HG03196 (cell line): ENCODE results near the gene NUB1.

Experiments
- ATAC-seq: cut with Tn5 transposase; IDR thresholded peaks from one replicate; pipeline ENCODE4 v1.9.1; 2021; ENCODE audit not compliant: unreplicated experiment

The NUB1 gene

DNA sequence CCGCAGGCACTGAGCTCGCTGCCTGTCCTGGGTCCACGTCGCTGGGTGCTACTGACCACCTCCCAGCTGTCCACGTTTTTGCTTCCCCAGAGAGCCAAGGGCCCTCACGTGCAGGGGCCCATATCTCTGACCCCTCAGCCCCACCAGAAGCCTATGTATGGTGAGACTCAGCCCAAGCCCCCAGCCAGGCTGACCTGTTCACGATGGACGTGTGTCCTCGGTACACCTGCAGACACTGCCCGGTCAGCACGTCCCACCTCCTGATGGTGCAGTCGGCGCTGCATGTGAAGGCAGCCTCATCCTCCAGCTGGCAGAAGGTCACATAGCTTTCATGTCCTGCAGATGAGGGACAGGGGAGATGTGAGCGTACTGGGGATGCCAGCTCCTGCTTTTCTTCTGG is 58.3 kb downstream of the NUB1 start:
- no peak for ATAC-seq

DNA sequence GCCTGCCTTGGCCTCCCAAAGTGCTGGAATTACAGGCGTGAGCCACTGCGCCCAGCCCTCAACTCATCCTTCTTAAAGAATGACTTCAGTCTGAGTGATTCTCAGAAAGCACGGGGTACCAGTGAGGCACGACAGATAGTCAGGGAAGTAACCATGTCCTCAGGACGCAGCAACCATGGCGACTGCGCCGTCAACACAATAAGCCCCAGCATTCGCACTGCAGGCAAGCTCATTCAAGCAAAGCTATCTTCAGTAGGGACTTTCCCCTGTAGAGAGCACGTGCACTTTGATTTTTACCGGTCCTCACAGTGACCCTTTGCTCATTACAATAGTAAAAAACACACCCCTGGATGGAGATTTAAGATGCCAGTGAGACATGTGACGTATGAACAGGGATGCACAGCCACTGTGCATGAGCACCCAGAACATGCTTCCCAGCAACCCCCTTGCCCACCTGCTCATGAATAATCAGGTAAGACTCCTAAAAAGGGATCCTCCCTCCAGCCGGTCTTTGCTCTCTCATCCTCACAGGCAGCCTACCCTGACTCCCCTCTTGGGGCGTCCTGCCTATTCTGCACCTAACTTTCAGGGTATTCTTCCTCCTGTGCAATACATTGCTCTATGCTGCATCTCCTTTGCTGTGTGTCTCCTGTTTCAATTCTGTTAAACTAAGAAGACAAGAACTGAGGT is 59.2 kb downstream of the NUB1 start:
- peak; percentile 62 for ATAC-seq

DNA sequence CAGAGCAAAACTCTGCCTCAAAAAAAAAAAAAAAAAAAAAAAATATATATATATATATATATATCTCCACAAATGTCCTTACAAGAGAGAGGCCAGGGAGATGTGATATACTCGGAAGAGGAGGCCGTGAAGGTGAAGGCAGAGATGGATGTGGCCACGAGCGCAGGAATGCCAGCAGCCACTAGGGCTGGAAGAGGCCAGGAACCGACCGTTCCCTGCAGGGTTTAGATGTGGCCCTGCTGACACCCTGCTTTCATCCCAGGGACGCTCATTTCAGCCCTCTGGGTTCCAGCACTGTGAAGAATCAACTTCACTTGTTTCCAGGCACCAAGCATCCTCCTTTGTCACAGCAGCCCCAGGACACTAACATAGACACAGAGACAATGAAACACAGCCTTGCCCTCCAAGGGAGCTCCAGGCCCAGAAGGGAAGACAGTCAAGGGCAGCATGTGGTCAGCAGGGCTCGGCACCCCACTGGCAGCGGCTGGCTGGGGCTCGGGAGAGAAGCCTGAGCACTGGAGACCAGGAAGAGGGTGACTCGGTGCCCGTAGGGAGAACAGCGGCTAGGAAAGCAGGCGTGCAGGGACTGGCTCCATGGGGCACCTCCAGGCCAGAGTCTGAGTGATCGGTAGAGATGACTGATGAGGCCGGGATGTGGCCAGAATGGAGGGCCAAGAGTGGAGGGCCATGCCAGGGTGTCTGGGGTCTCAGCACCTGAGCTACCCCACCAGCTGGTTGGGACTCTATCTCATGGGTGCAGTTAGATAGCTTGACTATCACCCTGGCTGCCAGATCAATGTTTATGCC is 60.6 kb downstream of the NUB1 start:
- no peak for ATAC-seq

DNA sequence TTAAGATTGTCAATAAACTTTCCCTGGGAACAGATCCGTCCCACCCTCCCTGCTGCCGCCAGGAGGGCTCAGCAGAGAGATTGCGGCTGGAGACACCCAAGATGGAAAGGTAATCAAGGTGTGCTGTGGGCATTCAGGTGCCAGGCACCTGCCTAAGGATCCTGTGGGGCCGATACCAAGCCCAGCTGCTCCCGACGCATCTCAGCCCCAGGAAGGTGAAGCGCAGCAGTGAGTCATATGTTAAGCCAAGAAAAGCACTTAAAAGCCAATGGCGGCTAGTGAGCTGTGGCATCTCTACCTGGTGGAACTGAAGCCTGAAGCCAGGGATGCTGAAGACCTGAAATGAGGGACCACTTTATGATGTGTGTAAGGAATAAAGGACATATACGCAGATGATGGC is 62.2 kb downstream of the NUB1 start:
- ATAC-seq, result no peak

DNA sequence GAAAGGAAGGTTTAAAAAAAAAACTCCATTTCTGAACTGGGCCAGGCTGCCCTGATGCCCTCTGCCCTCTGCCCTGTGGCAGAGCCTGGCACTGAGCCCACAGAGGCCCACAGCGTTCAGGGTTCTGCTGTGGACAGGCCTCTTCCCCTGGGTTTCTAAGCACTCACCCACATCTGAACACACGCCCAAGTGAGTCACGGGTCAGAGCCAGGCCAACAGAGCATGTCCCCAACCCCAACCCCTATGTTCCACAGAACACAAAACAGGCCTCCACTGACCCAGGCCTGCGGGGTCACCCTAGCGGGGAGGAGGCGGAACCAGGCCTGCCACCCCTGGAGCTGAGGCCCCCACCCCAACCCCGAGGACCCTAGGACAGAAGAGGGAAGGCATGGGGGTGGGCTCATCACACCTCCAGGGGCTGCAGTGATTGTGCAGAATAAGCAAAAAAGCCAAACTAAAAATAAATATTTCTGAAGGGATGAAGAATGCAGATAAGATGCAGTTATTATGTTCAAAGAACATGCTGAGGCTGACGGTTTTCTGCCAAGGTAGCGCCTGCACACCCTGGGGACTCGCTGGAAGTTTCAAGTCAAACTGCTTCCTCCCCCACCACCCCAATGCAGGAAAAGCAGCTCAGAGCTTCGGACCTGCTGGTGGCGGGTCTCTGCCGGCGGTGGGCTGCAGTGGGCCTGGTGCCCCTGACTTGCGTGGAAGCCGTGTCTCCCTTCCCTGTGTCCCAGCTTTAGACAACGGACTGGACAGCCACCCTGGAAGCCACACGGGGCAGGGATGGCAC is 62.8 kb downstream of the NUB1 start:
- no peak for ATAC-seq

DNA sequence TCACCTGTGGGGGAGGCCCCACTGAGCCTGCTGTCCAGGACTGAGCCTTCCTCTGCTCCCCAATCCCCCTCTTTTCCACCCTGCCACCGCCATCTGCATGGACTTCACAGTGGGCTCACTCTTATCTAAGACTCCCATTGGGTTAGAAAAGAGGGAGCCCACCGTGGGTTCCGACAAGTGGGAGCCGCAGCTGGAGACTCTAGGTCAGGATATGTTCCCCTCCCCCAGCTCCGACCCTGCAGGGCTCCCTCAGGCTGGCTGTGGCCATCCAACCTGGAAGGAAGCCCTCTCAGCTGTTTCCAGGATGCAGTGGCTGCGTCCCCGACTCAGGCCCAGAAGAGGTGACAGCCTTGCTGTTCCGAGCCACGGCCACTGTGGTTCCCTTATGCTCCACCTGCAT is 63.4 kb downstream of the NUB1 start:
- no peak for ATAC-seq

DNA sequence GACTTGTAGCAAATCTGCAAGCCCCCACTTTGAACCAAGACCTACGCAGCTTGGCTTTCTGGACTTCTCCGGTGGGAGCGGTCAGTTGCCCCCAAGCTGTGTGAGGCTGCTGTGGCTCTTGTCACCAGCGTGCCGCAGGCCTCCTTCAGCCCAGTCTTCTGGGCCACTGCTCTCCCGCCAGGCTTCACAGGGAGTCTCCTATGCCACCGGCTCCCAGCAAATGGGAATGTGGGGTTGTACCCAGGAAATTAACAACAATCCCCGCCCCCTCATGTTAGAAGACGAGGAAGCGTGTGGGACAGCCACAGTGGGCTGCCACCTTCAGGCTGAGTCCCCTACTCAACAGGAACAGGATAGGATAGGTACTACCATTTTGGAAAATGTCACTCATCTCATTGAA is 64.0 kb downstream of the NUB1 start:
- no peak for ATAC-seq

DNA sequence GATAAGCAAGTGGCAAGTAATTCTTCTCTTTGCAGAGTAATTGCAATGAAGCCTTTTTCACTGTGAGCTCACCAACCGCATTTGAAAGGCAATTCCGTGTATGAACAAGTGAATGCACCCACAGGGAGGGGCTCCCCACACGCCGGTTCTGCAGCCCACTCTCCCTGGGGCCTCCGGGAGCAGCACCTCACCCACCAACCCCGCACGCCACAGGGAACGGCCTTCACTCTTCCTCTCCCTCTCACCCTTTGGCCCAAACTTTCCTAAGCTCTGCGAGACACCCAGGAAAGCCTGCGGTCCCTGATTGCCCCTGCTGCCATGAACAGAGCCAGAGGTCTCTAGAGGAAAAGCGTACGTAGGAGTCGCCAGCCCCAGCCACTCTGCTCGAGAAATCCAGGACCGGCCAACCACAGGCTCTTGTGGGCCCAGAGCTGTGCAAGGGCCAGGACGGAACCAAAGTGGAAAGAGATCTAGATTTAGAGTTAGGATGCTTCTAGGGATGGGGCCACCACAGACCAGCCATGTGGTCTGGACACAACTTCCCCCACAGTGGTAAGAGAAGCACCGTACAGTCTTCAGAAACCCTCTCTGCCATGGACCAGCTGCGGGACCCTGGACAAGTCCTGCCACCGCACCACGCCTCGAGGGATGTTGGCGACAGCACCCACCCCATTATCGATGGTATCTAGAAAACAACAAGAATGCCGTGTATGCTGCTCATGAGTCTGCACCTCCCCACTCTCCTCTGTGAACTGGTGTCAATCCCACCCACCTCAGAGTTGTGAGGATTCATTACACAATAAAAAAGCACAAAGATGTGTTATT is 64.7 kb downstream of the NUB1 start:
- no peak for ATAC-seq

DNA sequence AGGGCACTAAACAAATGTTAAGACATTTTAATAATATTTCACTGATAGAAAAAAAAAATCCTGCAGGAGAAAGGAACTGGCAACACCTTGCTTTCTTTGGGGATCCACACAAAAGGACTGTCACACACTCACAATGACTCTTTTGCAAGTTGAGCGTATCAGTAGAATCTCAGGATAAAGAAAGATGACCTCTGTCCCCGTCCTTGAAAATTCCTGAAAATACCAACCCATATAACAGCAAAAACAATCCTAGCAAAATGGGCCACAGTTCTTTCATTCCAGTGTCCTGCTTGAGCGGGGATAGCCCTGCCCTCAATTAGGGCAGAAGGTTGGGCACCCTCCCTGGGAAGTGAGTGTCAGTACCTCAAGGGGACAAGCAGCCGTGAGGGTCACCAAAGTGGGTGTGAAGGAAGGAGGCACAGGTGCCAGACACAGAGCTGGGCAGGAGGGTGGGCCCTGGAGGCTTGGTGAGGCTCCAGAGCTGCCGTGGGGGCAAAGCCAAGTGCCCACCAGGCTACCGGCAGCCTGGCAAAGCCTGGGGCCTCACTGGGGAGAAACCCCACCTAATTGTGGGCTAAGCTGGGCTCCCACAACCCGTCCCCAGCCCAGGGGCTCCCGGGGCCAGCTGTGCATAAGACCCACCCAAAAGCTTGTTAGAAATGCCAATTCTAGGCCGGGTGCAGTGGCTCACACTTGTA is 65.4 kb downstream of the NUB1 start:
- ATAC-seq, result no peak

DNA sequence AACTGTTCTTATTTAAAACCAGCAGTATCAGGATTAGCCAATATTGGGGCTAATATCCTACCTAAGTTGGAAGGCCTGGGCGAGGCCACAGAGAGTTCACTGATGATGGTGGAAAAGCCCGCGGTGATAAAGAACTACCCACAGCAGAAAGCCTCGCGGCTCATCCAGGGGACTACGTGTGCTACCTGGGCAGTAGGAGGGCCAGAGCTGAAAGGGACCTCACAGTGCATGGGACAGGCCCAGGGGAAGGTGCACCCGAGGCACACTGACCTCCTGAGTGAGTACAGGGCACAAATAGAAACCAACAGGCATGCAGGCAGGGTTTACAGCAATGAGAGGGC is 66.9 kb downstream of the NUB1 start:
- no peak for ATAC-seq

DNA sequence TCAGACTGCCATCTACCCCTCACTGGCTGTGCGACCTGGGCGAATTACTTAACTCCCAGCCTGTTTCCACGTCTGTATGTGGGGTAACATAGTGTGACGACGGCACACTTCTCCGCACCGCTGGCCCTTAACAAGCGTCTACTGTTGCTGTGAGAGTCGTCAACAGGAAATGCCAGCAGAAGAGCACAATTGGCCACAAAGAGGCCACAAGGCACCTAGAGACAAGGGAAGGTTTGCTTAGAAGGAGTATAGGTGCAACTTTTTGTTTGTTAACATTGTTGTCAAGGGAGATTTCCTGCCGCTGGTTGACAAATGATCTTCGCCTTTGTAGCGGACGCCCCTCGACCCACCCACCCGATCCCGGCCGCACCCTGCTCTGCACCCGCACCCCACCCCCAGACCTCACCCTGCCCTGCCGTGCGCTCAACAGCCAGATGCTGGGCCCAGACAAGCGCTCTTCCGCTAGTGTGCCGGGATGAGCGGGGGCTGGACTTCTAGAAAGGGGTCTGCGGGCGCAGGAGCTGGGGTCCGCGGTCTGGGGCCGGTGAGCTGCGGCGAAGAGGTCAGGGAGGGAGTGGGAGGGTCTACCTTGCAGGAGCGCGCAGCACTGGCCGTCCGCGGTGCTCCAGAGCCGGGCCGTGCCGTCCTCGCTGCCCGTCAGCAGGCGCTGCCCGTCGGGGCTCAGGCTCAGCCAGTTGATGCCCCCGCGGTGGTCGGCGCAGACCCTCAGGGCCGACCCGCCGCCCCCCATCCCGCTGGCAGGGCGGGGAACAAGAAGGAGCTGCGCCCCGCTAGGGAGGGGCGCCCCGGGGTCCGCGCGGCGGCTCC is 67.4 kb downstream of the NUB1 start:
- ATAC-seq, result peak; percentile 52

DNA sequence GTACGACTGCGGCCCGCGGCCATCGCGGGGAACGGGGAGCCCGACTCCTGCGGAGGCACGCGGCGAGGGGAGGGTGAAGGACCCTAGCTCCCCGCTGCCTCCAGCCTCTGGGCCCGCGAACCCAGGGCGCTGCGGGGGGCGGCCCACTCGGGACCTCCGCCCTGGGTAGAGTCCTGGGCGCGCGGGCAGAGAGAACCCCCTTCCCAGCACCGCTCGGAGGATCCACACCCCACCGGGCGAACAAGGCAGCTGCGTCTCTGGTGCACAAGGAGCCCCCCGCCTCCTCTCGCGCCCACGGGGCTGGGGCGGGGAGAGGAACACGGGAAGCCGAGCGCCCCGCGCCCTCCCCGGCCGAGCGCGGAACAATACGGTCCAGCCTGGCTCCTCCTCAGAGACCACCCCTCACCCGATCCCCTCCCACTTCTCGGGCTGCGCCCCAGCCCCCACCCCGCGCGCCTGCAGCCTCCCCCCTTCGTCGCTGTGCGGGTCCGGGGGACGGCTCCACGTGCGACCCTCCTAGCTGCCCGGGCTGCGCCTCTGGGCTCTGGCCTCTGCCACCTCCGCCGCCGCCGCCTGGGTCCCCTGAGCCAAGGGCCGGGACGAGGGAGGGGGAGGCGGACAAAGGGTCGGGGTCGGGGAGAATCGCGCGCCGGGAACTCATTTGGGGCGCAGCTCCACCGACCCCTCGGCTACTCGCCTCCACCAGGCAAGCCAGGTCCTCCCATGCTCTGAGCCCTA is 68.2 kb downstream of the NUB1 start, which contains the start of gene WDR86:
Gene WDR86, minus strand, starts transcription at position 372 of the 738 bp plus-strand sequence. CDS start 449 bp downstream, outside the sequence.
- no peak for ATAC-seq

DNA sequence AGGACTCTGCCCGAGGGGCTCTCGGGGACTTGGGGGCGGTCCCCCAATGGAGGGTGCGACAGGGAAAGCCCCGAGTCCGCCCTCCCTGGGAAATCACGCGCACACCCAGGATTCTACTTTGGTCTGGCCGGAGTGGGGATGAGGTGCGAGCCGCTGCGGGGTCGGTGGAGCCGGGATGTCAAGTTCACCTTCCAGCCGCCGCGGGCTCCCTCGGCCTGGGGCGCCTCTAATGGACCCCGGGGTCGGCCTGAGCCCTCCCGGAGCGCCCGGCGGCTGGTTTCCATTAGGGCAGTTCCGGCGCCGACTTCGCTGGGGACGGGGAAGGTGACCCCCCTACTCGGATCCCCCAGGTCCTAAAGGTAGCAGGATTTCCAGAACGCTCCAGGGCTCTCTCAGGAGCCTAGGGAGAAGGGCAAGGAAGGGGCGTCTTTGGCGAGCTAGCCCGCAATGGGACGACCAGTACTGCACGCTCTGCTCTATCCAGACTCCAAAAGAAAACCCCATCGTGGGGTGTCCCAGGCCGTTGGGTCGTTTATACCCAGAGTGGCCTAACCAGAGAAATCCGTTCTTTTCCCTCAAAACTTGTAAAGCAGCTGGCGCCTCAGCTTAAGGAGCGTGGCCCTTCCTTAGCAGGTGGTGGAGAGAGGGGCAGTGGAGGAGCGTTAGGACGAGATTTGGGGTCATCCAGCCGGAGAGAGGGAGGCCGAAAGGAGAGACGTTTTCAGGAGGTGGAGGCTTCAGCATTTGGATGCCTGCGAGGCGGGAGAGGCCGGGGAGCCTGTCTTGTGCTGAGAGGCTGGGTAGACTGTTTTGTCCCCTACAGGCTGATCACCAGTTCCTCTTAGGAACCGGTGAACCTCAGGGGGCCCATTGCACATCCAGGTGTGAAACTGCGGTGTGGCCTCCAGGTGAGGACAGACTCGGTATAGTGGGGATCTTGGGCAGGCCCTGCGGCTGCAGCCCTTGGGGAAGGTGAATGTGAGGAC is 69.1 kb downstream of the NUB1 start:
- ATAC-seq, result no peak

DNA sequence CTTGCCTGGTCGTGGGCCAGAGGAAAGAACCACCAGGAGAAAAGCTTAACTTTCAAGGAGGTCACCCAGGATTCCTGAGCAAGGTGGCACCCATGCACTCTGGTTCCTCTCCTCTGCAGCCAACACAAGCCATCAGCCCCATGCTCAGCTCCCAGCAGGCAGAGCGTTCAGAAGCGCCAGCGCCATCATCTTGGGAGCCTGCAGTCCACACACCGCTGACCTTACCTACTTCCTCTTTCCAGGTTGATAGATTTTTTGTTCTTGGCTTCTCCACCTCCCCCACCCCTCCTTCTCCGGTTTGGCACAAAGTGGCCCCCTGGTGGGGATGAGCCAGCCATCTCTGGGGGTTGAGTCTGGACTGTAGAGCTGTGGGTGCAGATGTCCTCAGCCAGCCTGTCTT is 69.9 kb downstream of the NUB1 start:
- no peak for ATAC-seq

DNA sequence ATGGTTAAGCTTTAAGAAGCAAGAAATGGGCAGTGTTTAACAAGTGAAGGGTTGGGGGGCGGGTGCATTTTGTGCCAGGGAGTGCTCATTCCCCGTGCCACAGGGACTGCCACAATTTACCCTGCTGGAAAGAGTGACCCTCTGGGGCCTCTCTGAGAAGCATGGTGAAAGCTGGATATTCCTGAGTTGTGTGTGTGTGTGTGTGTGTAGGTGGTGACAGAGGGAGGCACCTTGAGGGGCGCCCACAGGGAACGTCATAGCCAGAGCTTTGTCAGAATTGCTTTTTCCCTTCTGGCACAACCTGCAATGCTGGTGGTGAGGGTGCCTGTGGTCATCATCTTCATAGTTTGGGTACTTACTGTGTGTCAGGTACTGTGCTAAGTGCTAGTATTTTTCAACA is 70.7 kb downstream of the NUB1 start:
- no peak for ATAC-seq

DNA sequence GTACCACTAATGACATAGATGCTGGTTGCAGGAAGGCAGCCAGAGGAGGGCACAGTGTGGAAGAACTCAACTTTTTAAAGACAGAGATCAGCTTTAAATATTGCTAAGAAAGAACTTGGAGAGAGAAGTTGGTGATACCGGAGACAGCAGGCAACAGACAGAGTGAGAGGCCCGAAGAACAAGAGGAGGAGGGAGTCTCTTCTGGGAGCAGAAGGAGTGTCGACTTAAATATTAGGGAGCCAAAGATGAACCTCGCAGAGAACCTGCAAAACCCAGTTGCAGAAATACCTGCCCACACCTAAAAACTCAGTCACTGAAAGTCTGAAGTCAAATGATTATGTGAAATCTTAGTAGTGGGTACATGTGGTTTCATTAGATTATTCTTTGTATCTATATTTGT is 71.6 kb downstream of the NUB1 start:
- no peak for ATAC-seq

DNA sequence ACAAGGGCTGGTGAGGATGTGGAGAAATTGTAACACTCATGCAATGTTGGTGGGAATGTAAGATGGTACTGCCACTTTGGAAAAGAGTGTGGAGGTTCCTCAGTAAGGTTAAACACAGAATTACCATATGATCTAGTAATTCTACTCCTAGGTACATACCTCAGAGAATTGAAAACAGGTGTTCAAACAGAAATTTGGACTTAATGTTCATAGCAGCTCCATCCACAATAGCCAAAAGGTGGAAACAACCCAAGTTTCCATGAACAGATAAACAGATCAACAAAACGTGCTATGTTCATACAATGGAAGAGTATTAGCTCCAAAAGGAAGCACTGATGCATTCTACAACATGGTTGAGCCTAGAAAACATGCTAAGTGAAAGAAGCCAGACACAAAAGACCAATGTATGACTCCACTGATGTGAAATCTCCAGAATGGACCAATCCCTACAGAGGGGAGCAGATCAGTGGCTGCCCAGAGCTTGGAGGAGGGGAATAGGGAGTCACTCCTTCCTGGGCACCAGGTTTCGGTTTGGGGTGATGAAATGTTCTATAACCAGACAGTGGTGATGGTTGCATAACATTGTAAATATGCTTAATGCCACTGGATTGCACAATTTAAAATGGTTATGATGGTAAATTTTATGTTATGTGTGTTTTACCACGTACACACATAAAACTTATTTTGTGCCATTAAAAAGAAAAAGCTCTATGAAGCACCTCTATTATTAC is 73.9 kb downstream of the NUB1 start:
- no peak for ATAC-seq
